ENCODE data around the gene DAAM1.

The DAAM1 gene

DNA sequence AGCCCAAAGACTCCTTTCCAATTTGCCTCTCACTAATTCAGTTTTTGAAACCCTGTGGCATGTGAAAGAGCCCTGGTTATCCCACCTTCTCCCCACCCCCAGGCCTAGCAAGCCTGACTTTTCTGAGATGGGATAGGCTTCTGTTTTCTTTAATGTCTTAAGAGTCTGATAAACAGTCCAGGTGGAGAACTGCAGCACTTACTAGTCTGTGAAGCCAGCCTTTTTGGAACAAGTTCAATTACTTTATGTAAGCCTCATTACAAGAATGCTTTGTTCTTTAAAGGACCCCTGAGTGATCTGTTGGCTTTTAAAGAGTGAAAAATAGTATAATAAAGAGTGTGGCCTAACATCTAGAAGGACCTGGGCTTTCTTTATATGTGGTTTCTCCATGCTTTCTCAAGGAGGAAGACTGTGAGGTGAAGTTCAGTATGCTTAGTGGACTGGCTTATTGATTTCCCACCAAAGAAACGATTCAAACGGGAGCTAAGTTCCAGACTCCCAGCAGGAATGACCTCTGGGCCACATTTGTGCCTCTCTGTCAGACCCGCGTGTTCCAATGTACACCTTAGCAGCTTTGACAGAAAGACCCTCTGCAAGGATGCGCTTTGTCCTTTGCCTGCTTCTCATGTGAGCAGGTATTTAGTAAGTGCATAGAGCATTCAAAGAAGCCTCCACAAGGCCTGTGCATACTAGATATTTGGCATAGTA, 129.5 kb downstream of the DAAM1 start:
- DNase-seq, result no peak

GRCh38 chr14:59318908-59319307, 130.4 kb downstream of the DAAM1 start:
- DNase-seq, result no peak

- no peak for DNase-seq
These were observed 131.9 kb downstream of the DAAM1 start for GRCh38 chr14:59320361-59320760.

DNA sequence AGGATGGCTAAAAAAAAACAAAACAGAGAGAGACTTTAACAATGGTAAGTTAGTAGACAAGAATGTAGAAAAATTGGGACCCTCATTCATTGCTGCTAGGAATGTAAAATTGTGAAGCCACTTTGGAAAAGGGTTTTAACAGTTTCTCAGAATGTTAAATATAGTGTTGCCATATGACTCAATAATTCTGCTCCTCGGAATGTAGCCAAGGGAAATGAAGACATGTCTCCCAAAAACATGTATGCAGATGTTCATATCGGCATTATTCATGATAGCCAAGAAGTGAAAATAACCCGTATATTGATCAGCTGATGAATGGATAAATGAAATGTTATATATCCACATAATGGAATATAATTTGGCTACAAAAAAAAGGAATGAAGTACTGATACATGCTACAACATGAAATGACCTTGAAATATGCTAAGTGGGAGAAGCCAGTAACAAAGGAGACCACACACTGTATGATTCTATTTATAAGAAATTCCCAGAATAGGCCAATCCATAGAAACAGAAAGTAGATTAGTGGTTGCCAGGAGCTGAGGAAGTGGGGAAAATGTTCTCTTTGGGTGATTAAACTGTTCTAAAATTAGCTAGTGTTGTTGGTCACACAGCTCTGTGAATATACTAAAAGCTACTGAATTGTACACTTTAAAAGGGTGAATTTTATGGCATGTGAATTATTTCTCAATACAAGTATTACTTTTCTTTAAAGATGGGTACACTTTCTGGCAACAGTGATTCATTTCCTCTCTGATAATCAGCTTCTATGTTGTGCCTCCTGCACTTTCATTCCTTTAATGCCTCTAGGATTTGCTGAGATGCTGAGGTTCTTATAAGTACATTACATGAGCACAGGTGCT, 132.5 kb downstream of the DAAM1 start:
- no peak for DNase-seq

- DNase-seq, result no peak
These were observed 133.1 kb downstream of the DAAM1 start for GRCh38 chr14:59321626-59321949.

- DNase-seq, result no peak
These were observed 137.4 kb downstream of the DAAM1 start for GRCh38 chr14:59325906-59326305.

GRCh38 chr14:59328454-59328853, 140.0 kb downstream of the DAAM1 start:
- DNase-seq, result no peak

DNA sequence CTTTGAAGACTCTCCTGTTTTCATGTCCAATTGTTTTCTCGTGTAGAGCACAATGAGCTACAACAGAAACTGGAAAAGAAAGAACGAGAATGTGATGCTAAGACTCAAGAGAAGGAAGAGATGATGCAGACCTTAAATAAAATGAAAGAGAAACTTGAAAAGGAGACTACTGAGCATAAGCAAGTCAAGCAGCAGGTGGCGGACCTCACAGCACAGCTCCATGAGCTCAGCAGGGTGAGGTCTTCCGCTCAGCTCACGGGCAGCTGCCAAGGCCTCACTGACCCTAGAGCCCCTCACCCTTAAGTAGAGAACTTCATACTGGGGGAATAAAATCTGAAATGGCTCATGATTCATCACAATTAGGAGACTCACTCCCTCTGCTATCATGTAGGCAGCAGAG, 142.0 kb downstream of the DAAM1 start:
- no peak for DNase-seq

GRCh38 chr14:59331217-59331616, 142.8 kb downstream of the DAAM1 start:
- no peak for DNase-seq

GRCh38 chr14:59332727-59333126, 144.3 kb downstream of the DAAM1 start:
- DNase-seq, result no peak

- no peak for DNase-seq
These were observed 144.8 kb downstream of the DAAM1 start for GRCh38 chr14:59333235-59333634.

DNA sequence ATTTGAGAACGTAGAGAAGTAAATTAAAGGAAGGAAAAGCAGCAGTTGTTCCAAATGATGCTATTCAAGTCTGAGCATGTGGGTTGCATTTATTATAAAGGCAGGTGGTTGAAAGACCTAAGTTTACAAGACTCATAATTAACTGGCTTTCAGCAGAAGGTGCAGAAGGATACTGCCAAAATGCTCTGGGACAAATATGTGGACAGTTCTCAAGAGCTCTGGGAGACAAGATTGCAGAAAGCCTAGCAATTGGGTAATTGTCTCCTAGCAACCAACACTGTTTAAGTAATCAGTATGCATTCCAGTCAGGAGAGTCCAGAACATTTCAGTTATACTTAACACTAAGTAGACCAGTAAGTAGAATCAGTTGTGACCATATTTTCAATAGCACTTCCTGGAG, 145.2 kb downstream of the DAAM1 start:
- DNase-seq, result no peak

- no peak for DNase-seq
These were observed 145.8 kb downstream of the DAAM1 start for GRCh38 chr14:59334253-59334652.

- no peak for DNase-seq
These were observed 147.6 kb downstream of the DAAM1 start for GRCh38 chr14:59336098-59336497.

- DNase-seq, result no peak
These were observed 148.2 kb downstream of the DAAM1 start for GRCh38 chr14:59336706-59337105.

DNA sequence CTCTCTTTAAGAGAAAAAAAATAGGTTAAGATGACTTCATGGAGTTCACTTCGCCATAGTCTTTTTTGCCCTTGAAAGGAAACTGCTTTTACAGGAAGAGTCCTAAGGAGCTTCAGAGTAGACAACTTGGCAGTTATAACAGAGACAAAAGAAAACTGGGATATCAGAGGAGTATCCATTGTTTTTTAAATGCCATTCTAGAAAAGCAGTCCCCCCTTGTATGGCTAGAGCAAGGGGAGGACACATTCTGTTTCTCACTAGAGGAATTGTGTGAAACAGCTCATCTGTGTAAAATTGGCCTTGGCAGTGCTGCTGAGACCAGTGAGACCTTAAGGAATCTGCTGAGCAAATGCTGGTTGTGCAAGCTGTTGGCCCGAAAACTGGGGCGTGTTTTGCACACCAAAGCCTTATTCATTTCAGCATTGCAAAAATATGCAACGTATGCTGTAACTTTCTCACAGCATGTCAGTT, 148.7 kb downstream of the DAAM1 start:
- no peak for DNase-seq

DNA sequence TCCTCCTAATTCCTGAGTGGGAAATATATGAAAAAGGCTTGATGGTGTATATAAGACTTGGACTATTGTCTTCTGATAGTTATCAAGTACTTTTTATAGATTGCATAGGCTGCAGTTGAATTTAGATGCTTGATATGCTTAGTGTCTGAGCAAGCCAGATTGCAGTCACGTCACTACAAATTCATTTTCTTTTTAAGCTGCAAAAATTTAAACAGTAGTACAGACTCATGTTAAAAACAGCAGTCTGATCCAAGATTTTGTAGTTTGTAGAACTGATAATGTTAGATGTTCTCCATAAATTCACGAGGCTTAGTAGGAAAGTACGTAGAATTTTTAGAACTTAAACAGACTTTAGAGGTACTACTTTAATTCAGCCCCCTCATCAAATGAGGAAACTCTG, 150.3 kb downstream of the DAAM1 start:
- no peak for DNase-seq

- DNase-seq, result no peak
These were observed 151.3 kb downstream of the DAAM1 start for GRCh38 chr14:59339524-59340330.

DNA sequence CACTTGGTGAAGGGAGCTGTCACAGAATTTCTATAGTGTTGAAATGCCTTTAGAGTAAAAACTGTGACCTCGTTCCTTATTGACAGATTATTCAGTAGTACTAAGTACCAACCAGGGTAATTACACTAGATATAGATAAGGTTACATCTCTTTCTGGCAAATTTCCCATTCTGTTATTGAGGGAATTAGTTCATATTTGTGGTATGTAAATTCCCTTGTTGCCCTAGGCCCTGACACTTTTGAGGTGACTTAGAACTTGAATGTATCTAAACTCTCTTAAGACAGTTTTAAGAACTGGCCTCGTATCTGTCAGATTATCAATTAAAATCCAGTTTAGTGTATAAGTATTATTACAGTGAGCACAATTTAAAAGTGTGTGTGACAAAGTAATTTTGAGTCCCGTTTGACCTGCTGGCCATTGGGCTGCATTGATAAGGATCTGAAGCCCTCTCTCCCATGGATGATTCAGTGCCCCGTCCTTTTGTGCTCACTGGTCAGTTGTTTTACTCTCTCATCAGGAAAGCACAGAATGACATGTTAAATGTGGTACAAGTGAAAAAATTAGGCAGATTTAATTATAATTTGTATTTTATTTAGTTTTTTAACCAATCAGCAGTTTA, 153.5 kb downstream of the DAAM1 start:
- no peak for DNase-seq

DNA sequence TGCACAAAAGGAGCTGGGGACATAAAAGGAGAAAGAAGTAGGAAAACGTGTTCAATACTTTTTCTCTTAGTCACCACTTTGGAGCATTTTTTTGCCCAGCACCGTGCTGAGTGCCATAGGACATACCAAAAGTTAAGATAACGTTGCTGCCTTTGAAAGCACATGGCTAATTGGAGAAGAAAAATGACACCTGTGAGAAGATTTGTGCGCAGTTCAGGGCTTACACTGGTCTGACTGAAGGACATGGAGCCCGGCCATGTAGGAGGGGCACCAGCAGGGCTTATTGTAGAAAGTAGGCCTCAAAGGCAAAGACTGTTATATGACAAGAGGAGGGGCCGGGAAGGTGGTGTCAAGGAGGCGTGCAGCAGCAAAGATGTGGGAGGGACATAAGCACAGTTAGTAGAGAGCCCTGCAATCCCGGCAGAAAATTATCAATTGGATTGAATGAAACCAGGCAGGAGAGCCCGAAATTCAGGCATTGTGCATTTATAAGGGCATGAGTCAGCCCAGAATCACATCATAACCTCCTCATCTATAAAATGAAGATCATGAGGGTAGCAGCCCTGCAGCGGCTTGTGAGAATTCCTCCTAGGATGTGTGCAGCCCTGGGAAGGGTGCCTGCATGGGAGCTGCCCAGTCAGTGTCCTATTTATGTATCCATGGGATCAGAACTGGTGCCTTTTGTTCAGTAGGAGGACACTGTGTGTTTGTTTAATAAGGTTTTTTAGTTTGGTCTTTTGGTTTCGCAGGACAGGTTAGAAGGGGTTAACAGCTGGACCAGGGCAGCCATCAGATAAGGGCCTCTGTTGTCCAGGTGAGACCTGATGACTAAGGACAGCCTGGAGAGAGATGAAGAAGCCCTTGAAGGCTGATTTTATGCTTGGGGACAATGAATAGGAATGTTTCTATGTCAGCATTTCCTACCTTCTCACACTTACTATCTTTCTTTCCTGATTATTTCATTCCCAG, 154.3 kb downstream of the DAAM1 start:
- DNase-seq, result no peak

DNA sequence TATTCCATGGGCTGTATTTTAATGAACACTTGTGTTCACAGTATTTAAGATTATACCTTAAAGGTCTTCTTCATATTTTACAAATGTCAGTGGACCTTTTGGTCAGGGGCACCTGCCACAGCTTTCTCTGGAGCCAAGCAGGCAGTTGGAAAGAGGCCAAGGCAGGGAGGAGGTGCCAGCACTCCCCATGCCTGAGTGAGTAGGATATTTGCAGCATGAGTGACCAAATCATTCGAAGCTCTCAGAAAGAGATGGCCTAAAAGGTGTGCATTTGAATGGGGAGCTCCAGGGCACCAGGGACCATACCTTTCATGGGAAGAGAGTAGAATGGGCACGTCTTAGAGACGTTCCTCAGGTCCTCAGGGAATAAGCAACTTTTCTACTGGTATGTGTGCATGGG, 155.1 kb downstream of the DAAM1 start:
- no peak for DNase-seq

DNA sequence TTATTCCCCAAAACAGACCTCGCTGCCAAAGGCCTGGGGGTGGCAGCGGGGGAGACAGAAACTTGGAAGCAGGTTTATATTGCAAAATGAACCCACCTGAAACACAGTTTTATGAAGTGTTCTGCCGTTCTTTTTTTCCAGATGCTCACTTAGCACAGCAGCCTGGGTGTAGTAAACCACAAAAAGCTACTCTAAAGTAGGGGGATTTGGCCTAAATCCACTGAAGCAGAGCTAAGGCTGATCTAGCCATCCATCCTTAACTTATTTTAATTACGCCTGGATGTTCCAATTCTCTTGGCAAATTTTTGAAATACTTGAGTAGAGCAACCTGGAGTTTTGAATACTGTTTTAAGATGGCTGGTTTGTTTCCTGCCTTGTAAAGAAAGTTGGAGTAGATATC, 155.5 kb downstream of the DAAM1 start:
- DNase-seq, result no peak
